T-helper 2 cell (primary cell): ENCODE results near the gene ISCA2.
"Not testable (repeated sequence)": the region's sequence is repeated elsewhere in the genome, so short reads cannot be mapped to it uniquely, and the experiment has no call there.

Experiments
- DNase-seq, 5 experiments: peaks; one replicate each; pipeline versions ENCODE4 v3.0.0 to v3.0.0-alpha.2; 2012 to 2022

Gene ISCA2

GRCh38 chr14:74531006-74531405, 37.4 kb downstream of the ISCA2 start:
- DNase-seq, result no peak

- no peak for DNase-seq
Measured at GRCh38 chr14:74531467-74531866, 37.9 kb downstream of the ISCA2 start.

- DNase-seq, result no peak
Measured at GRCh38 chr14:74532246-74532645, 38.7 kb downstream of the ISCA2 start.

GRCh38 chr14:74533576-74533975, 40.0 kb downstream of the ISCA2 start:
- DNase-seq, result no peak

GRCh38 chr14:74535756-74536325, 42.3 kb downstream of the ISCA2 start:
- DNase-seq, result no peak

- not testable (repeated sequence) for DNase-seq
Measured at GRCh38 chr14:74536336-74536735, 42.8 kb downstream of the ISCA2 start.

- DNase-seq, result no peak
Measured at GRCh38 chr14:74538411-74539391, 45.1 kb downstream of the ISCA2 start.

- no peak for DNase-seq
Measured at GRCh38 chr14:74539503-74539902, 45.9 kb downstream of the ISCA2 start.

GRCh38 chr14:74541225-74541624, 47.7 kb downstream of the ISCA2 start:
- no peak for DNase-seq

GRCh38 chr14:74542056-74542685, 48.6 kb downstream of the ISCA2 start:
- no peak for DNase-seq

- no peak for DNase-seq
Measured at GRCh38 chr14:74543771-74544438, 50.3 kb downstream of the ISCA2 start.

GRCh38 chr14:74545386-74545785, 51.8 kb downstream of the ISCA2 start:
- DNase-seq, result no peak

GRCh38 chr14:74546416-74546815, 52.9 kb downstream of the ISCA2 start:
- DNase-seq, result no peak
